Cardiac muscle cell (in vitro differentiated cells and primary cell): ENCODE measurements around the gene RPL14. TPM values are rescaled to one million over a fixed set of nuclear protein-coding genes. Genes with fewer than 3 reads are reported as not detected.

Experiments
- DNase-seq, 2 donors: peaks; one replicate each; pipeline versions ENCODE4 v3.0.0 to v3.0.0-alpha.2; 2010 to 2017; ENCODE audit warnings: low read depth in 1 of 2, low spot score in 1 of 2
- H3K27ac ChIP-seq: fragments of 200-600 bp; sonication (generic); 2 replicates; pipeline ENCODE4 v1.5.1; 2016
- H3K27me3 ChIP-seq: fragments of 200-600 bp; sonication (generic); 2 replicates; pipeline ENCODE4 v1.6.0; 2016; ENCODE audit warnings: control low read depth
- H3K36me3 ChIP-seq: fragments of 200-600 bp; sonication (generic); 2 replicates; pipeline ENCODE4 v1.5.1; 2016; ENCODE audit warnings: control low read depth
- H3K4me1 ChIP-seq: fragments of 200-600 bp; sonication (generic); 2 replicates; pipeline ENCODE4 v1.8.1; 2017; ENCODE audit warnings: low read depth, mild to moderate bottlenecking, mixed run types
- H3K4me3 ChIP-seq: fragments of 200-600 bp; sonication (generic); 2 replicates; pipeline ENCODE4 v1.5.1; 2016; ENCODE audit warnings: mild to moderate bottlenecking
- H3K9me3 ChIP-seq: fragments of 200-600 bp; sonication (generic); 2 replicates; pipeline ENCODE4 v1.5.1; 2017; ENCODE audit warnings: low read depth, mild to moderate bottlenecking, control low read depth
- polyA plus RNA-seq: library from polyadenylated mRNA; unstranded; fragments of >200 nt; fragmentation: Nextera tagmentation; extraction: Ambion mirVana; gene quantifications from 2 replicates; pipeline ENCODE4 v1.2.1, GENCODE V29; 2016
- total RNA-seq: library from RNA; depleted of rRNA; stranded (reverse); fragments of >200 nt; gene quantifications from 2 replicates; pipeline ENCODE4 v1.2.3, GENCODE V29; 2016
- TF ChIP-seq, protein P1 (sequence below): IDR thresholded peaks from 2 replicates; pipeline ENCODE4 v1.5.1; 2012; ENCODE audit warnings: low read depth, mild to moderate bottlenecking, low read length

The RPL14 gene
- 427 and 486 TPM in 2 replicates for total RNA-seq
- polyA plus RNA-seq = 408 and 465 TPM in 2 replicates

DNA sequence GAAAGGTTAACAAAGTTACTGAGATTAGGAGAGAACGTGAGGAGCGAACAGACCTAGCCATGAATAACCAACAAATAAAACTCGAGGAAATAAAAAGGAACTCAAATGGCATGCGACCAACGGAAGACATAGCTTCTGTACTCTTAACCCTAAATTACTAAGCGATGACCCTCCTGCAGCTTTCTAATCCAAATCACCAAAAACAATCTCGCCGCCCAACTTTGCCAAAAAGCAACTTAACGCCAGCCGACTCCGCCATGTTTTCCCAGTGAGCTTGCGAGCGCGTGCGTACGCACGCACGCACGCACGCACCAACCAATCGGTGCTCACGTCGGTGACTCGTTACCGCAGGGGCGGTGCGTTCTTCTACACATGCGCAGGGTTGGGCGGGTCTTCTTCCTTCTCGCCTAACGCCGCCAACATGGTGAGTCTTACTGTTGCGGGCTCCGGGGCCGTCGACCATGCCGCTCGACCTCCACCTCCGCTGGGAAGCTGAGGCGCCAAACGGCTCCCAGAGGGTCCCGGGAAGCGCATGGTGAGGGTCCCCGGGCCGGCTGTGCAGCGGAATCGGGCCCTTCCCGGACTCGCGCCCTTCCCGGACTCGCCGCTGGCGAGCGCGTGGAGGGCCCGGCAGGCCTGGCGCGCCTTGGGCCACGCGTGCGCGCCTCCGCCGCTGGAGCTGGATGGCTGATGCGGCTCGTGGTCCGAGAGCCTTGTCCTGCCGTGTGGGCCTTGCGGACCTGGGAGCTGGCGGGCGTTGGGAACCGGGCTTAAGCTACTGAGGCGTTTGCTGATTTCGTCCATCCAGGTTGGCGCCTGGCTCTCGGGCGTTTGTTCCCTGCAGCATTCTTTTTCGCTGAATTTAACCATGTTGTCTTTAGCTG, at the start of gene RPL14:
Gene RPL14, plus strand, starts transcription at position 400 of the 884 bp plus-strand sequence. Its CDS starts 133 bp downstream, at position 533.
- DNase-seq = peak; percentile 97 to 98
- H3K9me3 ChIP-seq = no peaks in the 10 kb centered on the region
- peaks cover 3% of the 10 kb centered on the region for H3K4me1 ChIP-seq
- H3K4me3 ChIP-seq = peak within 1 kb of the TSS; percentile 67
- H3K36me3 ChIP-seq = peaks cover 30% of the 10 kb centered on the region
- H3K27ac ChIP-seq = peak within 1 kb of the TSS; percentile 89
- H3K27me3 ChIP-seq = no peaks in the 10 kb centered on the region
- TF ChIP-seq, protein P1, sequence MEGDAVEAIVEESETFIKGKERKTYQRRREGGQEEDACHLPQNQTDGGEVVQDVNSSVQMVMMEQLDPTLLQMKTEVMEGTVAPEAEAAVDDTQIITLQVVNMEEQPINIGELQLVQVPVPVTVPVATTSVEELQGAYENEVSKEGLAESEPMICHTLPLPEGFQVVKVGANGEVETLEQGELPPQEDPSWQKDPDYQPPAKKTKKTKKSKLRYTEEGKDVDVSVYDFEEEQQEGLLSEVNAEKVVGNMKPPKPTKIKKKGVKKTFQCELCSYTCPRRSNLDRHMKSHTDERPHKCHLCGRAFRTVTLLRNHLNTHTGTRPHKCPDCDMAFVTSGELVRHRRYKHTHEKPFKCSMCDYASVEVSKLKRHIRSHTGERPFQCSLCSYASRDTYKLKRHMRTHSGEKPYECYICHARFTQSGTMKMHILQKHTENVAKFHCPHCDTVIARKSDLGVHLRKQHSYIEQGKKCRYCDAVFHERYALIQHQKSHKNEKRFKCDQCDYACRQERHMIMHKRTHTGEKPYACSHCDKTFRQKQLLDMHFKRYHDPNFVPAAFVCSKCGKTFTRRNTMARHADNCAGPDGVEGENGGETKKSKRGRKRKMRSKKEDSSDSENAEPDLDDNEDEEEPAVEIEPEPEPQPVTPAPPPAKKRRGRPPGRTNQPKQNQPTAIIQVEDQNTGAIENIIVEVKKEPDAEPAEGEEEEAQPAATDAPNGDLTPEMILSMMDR = no peak

DNA sequence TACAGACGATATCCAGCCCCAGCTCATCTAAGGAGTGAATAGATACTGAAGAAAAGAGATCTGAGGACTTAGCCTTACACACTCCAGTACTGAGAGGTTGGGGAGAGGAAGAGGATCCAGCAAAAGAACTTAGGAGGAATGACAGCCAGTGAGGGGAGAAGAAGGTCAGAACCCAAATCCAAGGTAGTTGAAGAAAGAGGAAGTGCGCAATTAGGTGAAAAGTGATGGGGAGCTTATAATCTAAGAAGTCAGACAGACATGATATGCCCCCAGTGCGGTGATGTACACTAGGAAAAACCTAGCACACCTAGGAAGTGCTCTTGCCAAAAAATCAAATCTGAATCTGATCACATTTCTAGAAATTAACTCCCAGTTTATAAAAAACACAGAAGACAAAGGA, 49.5 kb upstream of the RPL14 start:
- no peak overlapping the region for H3K4me3 ChIP-seq
- no peaks in the 10 kb centered on the region for H3K9me3 ChIP-seq
- TF ChIP-seq, protein P1 = no peak
- no peaks in the 10 kb centered on the region for H3K27me3 ChIP-seq
- DNase-seq = no peak
- no peaks in the 10 kb centered on the region for H3K4me1 ChIP-seq
- H3K36me3 ChIP-seq = no peaks in the 10 kb centered on the region
- H3K27ac ChIP-seq = no peak overlapping the region

DNA sequence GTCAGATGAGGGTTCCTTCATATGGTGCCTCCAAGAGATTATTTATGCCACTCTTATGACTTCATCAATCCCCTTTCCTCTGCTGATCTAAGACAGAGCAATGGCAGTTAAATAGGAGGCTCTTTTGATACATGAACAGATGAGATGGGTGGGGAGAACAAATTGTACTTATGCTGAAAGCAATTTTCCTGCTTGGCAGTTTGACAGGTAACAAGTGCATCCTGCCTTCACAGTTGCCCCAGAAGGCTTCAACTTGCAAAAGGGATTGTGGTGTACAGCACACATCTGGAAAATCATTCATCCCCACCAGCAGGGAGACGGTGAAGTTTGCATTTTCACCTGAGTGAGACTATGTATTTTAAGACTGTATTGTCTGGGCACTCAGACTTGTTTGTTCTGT, 42.9 kb upstream of the RPL14 start:
- Histone ChIP-seq H3K4me3 (no peak overlapping the region), H3K27me3 (no peaks in the 10 kb centered on the region), H3K4me1 (no peaks in the 10 kb centered on the region), H3K9me3 (no peaks in the 10 kb centered on the region), H3K27ac (no peak overlapping the region), H3K36me3 (no peaks in the 10 kb centered on the region)
- TF ChIP-seq, protein P1 = no peak
- no peak for DNase-seq

DNA sequence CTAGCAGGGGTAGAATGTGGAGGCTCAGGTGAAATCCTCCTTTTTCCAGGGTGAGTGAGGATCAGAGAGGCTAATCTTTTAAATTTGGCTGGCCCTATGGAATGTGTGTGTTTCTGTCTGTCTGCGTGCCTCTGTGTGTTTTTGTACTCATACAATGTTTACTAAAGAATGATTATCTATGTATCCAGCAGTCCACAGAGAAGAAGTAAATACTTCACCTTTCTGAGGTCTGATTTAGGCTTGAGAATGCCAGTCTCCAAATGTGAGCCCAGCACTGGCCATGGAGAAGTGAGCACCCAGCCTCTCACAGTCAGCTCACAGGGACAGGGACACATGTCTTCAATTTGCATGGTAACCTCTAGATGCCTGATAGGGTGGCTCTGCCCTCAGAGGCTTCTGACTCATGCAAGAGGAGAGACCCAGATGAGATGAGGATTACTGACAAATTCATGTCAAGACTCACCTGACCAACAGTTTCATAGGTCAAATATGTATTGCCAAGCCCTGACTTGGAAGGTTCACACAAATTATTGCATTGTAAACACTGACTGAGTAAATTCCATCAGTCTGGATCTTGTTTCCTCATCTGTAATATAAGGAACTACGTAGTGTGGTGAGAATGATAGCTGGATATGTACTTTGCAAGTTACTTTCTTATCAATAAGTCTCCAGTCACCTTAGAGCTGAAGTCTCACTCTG, 39.1 kb upstream of the RPL14 start:
- H3K4me3 ChIP-seq = no peak overlapping the region
- no peaks in the 10 kb centered on the region for H3K36me3 ChIP-seq
- H3K27ac ChIP-seq = no peak overlapping the region
- TF ChIP-seq, protein P1 = no peak
- H3K27me3 ChIP-seq = no peaks in the 10 kb centered on the region
- no peak for DNase-seq
- H3K9me3 ChIP-seq = no peaks in the 10 kb centered on the region
- no peaks in the 10 kb centered on the region for H3K4me1 ChIP-seq

DNA sequence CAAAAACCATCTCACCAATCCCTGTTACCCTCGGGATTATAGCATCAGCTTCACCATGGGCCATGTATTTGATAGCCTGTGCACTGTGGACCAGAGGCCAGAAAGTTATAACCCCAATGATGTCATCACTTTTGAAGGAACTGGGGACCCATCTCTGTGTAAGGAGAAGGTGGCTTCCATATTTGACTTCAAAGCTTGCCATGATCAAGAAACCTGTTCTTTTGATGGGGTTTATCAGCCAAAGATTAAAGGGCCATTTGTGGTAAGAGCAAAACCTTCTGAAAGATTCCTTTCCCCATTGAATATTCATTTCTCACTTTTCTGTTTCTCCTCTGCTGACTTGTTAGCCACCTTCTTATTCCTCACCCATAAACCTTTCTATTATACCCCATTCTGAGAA, 34.3 kb upstream of the RPL14 start:
- TF ChIP-seq, protein P1 = no peak
- H3K36me3 ChIP-seq = no peaks in the 10 kb centered on the region

More for the DNA sequence above, 34.3 kb upstream of the RPL14 start:
- H3K9me3 ChIP-seq = no peaks in the 10 kb centered on the region
- H3K4me1 ChIP-seq = no peaks in the 10 kb centered on the region
- no peak overlapping the region for H3K27ac ChIP-seq
- no peak for DNase-seq
- no peak overlapping the region for H3K4me3 ChIP-seq
- H3K27me3 ChIP-seq = no peaks in the 10 kb centered on the region
